Thyroid gland (tissue), 4 donors: Measurements from ENCODE around the gene CLMP. TPM values are rescaled to one million over a fixed set of nuclear protein-coding genes. Genes with fewer than 3 reads are reported as not detected.

Source experiments
- DNase-seq, 2 donors: peaks; one replicate each; pipeline ENCODE4 v3.0.0-alpha.2; 2019
- H3K27ac ChIP-seq, 3 donors: fragments of 200-600 bp; sonication (generic); 1 replicate in 2 of 3; 2 replicates in 1 of 3; pipeline ENCODE4 v1.5.1; 2016 to 2019; ENCODE audit warnings: mild to moderate bottlenecking in 1 of 3, moderate library complexity in 1 of 3
- H3K27me3 ChIP-seq: fragments of 200-600 bp; sonication (generic); one replicate; pipeline ENCODE4 v1.5.1; 2019
- H3K36me3 ChIP-seq, 2 donors: fragments of 200-600 bp; sonication (generic); one replicate each; pipeline ENCODE4 v1.5.1; 2016 to 2019
- H3K4me1 ChIP-seq, 2 donors: fragments of 200-600 bp; sonication (generic); one replicate each; pipeline ENCODE4 v1.5.1; 2017 to 2019
- H3K4me3 ChIP-seq, 3 donors: fragments of 200-600 bp; sonication (generic); replicated peaks in 1 of 3; 1 replicate in 2 of 3; 2 replicates in 1 of 3; pipeline ENCODE4 v1.5.1; 2016; ENCODE audit warnings: mild to moderate bottlenecking in 1 of 3
- H3K9me3 ChIP-seq: fragments of 200-600 bp; sonication (generic); one replicate; pipeline ENCODE4 v1.5.1; 2017
- POLR2A ChIP-seq, 2 donors: fragments of 450-650 bp; IDR thresholded peaks; one replicate each; pipeline ENCODE4 v1.6.1; 2017; ENCODE audit warnings: antibody characterized with exemption in 2 of 2, mild to moderate bottlenecking in 2 of 2, moderate library complexity in 1 of 2
- WGBS, 2 donors: methylation state at CpG; one replicate each; pipeline ENCODE4 v1.1.5; 2017; 5-methylcytosine and 5-hydroxymethylcytosine counted together
- intact Hi-C: fragments of 100-400 bp; cut with DNase I; formaldehyde crosslinking; loops from one replicate; pipeline ENCODE4 v1.15.1; 2023
- total RNA-seq, 4 donors: library from RNA; depleted of rRNA; stranded (reverse); fragments of >200 nt; gene quantifications; one replicate each; pipeline ENCODE4 v1.2.3, GENCODE V29; 2016
- TF ChIP-seq, protein P1 (sequence below), 6 experiments: fragments of 200-600 bp in 3 of 6; fragments of 450-650 bp in 3 of 6; sonication (generic) in 3 of 6; IDR thresholded peaks; one replicate each; pipeline ENCODE4 v1.5.1; 2016 to 2019; ENCODE audit warnings: antibody characterized with exemption in 6 of 6, mild to moderate bottlenecking in 2 of 6, inconsistent platforms in 1 of 6, moderate library complexity in 1 of 6

CLMP gene
- total RNA-seq, 4 donors from 2014 or later: 4.9 to 13.2 (median 9.3) TPM

DNA sequence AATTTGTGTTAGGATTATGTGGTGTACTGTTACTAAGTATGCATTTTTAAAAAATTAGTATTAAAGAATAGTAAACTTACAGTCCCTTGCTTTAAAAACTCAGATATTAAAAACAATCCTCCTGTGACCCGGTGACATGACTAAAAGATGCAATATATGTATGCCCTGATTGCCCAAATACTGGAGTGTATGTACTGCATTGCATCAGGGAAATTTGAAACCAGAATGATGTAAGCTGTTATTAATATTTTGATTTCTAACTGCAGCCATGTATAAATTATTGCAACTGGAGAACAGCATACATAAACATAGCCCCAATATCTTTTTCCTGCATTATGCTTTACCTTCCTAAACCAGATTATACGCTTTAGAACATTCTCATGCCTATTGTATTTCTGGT is 129.4 kb downstream of the CLMP start:
- Histone ChIP-seq H3K27ac (no peak overlapping the region), H3K4me3 (no peak overlapping the region), H3K4me1 (peaks cover 15 to 17% of the 10 kb centered on the region in 2 donors), H3K36me3 (peaks cover 3 to 4% of the 10 kb centered on the region in 2 donors), H3K27me3 (no peaks in the 10 kb centered on the region), H3K9me3 (no peaks in the 10 kb centered on the region)
- 93 to 95% methylated on average over 2 of the region's 2 CpGs for WGBS, 2 donors
- no peak for TF ChIP-seq POLR2A (IDR thresholded peaks at IDR 0.05)
- DNase-seq: no peak
- intact Hi-C loops: no loop called here

DNA sequence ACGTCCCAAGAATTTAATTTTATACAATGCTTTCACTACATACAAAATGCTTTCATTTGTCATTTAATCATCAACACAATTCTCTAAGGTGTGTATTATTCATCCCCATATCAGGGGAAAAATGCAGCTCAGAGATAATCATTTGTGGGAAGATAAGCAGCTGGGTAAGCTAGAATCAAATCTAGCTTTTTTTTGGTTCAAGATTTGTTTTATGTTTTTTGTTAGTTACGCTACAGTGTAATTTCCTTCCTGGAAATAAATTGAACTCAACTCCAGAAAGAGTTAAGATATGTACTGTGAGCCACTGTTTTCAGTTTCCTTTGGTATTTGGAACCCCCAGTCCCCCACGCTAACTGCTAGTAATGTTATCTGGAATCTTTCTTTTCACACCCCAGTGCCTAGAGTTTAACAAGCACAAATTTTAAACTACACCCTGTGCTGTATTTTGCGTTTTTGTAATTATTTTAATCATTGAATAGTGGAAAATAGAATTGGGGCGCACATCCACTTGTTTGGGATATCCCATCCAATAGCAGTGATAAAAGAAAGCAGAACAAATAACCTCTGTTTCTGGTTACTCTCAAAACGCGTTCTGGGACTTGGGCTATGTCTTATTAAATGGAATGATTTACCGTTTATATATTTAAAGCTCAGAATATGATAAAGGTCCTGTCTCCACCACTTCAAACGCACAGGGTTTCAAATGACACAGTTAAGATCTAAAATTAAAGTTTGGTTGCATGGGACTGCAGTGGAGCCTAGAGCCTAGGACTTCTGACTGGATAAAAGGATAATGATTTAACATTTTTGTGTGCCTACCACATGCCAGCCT is 131.0 kb downstream of the CLMP start:
- WGBS, 2 donors: 51 to 56% methylated on average over 9 of the region's 9 CpGs
- intact Hi-C loops: no loop called here
- peaks cover 29 to 30% of the 10 kb centered on the region in 2 donors for H3K4me1 ChIP-seq

DNA sequence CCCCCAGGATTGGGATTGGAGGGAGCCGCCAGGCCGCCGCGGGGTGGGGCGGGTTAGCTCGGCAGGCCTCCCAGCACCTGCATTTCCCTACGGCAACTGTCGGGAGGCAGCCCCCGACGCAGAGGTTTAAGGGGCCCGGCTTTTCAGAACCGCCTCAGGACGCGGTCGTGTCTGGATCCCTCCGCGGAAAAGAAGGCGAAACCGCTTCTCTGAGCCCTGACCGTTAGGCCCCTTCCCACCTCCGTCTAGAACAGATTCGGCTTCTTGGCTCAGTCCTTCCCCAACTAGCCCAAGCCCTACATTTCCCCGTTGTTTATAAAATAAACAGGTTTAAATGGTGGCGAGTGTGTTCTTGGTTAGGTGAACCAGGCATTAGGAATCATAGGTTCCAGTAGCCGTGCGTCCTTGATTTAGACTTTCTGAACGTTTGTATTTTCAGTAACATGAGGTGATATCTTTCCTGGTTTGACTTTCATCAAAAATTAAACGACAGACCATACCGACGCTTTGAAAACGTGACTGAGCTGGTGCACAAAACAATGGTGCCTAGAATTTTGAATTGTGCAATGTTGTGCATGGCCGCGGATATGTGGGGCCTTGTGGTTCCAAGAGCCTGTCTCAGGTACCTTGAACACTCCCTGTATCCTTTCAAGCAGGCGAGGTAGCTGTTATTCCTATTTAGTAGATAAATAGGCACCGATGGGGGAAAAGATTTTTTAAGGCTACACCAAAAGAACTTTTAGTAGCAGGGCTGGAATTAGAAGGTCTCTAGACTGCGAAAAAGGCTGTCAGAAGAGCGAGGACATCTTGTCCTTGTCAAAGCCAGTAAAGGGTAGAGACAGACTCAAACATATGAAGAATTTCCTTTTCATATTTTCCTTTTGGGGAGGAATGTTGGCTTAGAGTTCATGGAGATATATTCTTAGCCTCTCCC is 131.9 kb downstream of the CLMP start:
- WGBS, 2 donors: 7 to 9% methylated on average over 21 to 24 of the region's 37 CpGs
- Histone ChIP-seq H3K36me3 (peaks cover 28% of the 10 kb centered on the region in 2 donors), H3K9me3 (no peaks in the 10 kb centered on the region), H3K27me3 (no peaks in the 10 kb centered on the region), H3K4me3 (peak overlapping the region; percentile 51 to 91 (median 89)), H3K4me1 (peaks cover 33 to 37% of the 10 kb centered on the region in 2 donors), H3K27ac (peak overlapping the region; percentile 100)
- peak; percentile 44 to 52 for DNase-seq
- peak in 1 of 2 donors; percentile 40 for TF ChIP-seq POLR2A (IDR thresholded peaks at IDR 0.05)
- TF ChIP-seq, protein P1, sequence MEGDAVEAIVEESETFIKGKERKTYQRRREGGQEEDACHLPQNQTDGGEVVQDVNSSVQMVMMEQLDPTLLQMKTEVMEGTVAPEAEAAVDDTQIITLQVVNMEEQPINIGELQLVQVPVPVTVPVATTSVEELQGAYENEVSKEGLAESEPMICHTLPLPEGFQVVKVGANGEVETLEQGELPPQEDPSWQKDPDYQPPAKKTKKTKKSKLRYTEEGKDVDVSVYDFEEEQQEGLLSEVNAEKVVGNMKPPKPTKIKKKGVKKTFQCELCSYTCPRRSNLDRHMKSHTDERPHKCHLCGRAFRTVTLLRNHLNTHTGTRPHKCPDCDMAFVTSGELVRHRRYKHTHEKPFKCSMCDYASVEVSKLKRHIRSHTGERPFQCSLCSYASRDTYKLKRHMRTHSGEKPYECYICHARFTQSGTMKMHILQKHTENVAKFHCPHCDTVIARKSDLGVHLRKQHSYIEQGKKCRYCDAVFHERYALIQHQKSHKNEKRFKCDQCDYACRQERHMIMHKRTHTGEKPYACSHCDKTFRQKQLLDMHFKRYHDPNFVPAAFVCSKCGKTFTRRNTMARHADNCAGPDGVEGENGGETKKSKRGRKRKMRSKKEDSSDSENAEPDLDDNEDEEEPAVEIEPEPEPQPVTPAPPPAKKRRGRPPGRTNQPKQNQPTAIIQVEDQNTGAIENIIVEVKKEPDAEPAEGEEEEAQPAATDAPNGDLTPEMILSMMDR (IDR thresholded peaks at IDR 0.05): no peak
- intact Hi-C loops: no loop called here

More for the DNA sequence above, 131.0 kb downstream of the CLMP start:
- no peak for TF ChIP-seq POLR2A (IDR thresholded peaks at IDR 0.05)
- TF ChIP-seq, protein P1 (IDR thresholded peaks at IDR 0.05): no peak
- peaks cover 19% of the 10 kb centered on the region in 2 donors for H3K36me3 ChIP-seq
- H3K27ac ChIP-seq: peak overlapping the region; percentile 100
- no peak for DNase-seq
- H3K9me3 ChIP-seq: no peaks in the 10 kb centered on the region
- peak overlapping the region in 1 of 3 donors; percentile 89 for H3K4me3 ChIP-seq
- no peaks in the 10 kb centered on the region for H3K27me3 ChIP-seq

DNA sequence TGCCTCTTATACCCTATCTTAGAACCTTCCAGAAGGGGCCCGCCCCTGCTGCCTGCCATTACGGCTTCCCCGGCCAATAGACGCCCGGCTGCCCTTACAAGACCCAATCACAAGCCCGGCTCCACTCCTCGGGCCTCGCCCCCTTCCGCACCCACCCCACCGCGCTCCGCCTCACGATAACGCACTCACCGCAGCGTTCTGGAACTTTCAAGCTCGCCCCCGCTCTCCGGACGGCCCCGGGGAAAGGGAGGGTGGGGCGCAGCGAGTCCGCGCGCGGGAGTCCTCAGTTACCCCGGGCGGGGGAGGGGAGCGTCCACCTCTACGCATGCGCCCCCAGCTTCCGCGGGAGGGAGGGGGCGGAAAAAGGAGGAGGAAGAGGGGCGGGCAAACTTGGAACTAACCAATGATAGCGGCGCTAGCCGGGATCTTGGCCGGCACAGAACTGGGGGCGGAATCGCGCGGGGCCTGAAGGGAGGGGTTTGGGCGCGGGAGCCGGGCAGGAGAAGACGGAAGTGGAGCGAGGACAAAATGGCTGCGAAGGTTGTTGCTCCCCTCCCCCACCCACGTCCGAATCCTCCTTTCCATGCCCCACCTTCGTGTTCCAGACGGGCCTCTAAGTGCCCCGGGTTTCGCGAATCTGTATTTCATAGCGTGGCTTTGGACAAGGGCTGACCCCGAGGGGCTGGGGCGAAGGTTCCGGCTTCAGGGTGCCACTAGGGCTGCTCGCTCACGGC is 132.7 kb downstream of the CLMP start:
- H3K4me3 ChIP-seq: peak overlapping the region; percentile 51 to 91 (median 89)
- peaks cover 37 to 39% of the 10 kb centered on the region in 2 donors for H3K4me1 ChIP-seq
- H3K9me3 ChIP-seq: no peaks in the 10 kb centered on the region
- H3K27ac ChIP-seq: peak overlapping the region; percentile 100
- H3K36me3 ChIP-seq: peaks cover 36% of the 10 kb centered on the region in 2 donors
- peak; percentile 99 for DNase-seq
- 0 to 1% methylated on average over 29 to 45 of the region's 63 CpGs for WGBS, 2 donors
- TF ChIP-seq, protein P1 (IDR thresholded peaks at IDR 0.05): no peak
- peak; percentile 56 to 65 for TF ChIP-seq POLR2A (IDR thresholded peaks at IDR 0.05)
- H3K27me3 ChIP-seq: no peaks in the 10 kb centered on the region
- intact Hi-C loops: no loop called here
